H1 (cell line): ENCODE measurements around the gene PLA2G4A. TPM values are rescaled to one million over a fixed set of nuclear protein-coding genes. Genes with fewer than 3 reads are reported as not detected.

ENCODE experiments used
- CTCF ChIA-PET: fragments of 300-600 bp; sonication (Branson Sonifier 250); formaldehyde crosslinking; loops from one replicate; lab custom pipeline; 2021; ENCODE audit not compliant: partially characterized antibody; lab: Charles Lee
- POLR2A ChIA-PET: fragments of 300-600 bp; sonication (Branson Sonifier 250); formaldehyde crosslinking; loops from one replicate; lab custom pipeline; 2021; ENCODE audit warnings: inconsistent platforms; ENCODE audit not compliant: partially characterized antibody; lab: Charles Lee
- DNase-seq, 2 experiments: peaks; one replicate each; pipeline versions ENCODE4 v3.0.0 to v3.0.0-alpha.2; 2010 to 2022; ENCODE audit warnings: low spot score in 2 of 2, low read depth in 1 of 2, mixed read lengths in 1 of 2
- FAIRE-seq: peaks from 2 replicates; lab custom pipeline; 2011; peaks lifted over from hg19 to GRCh38; lab: Jason Lieb, UNC
- H2AFZ ChIP-seq: 2 replicates; pipeline ENCODE4 v1.8.1; 2012; ENCODE audit warnings: low read length, inconsistent platforms
- H2AK5ac ChIP-seq: 2 replicates; pipeline ENCODE4 v1.6.1; 2013; ENCODE audit warnings: low read depth, low read length
- H2BK120ac ChIP-seq: replicated peaks from 2 replicates; pipeline ENCODE3; 2013; ENCODE audit warnings: low read depth, low read length, inconsistent platforms
- H2BK12ac ChIP-seq: 2 replicates; pipeline ENCODE4 v1.6.1; 2013; ENCODE audit warnings: low read depth, low read length
- H2BK15ac ChIP-seq: 2 replicates; pipeline ENCODE4 v1.6.1; 2013; ENCODE audit warnings: low read length
- H2BK20ac ChIP-seq: 2 replicates; pipeline ENCODE4 v1.6.1; 2013; ENCODE audit warnings: low read length
- H2BK5ac ChIP-seq: 2 replicates; pipeline ENCODE4 v1.6.1; 2013; ENCODE audit warnings: low read depth, low read length
- H3K14ac ChIP-seq: 2 replicates; pipeline ENCODE4 v1.6.1; 2013; ENCODE audit warnings: inconsistent platforms; ENCODE audit not compliant: insufficient read length
- H3K18ac ChIP-seq: 2 replicates; pipeline ENCODE4 v1.6.1; 2013; ENCODE audit warnings: low read length; ENCODE audit errors: extremely low read depth
- H3K23ac ChIP-seq: 2 replicates; pipeline ENCODE4 v1.6.1; 2013; ENCODE audit warnings: inconsistent platforms; ENCODE audit not compliant: insufficient read length
- H3K23me2 ChIP-seq: 2 replicates; pipeline ENCODE4 v1.6.1; 2013; ENCODE audit warnings: low read depth, low read length
- H3K27ac ChIP-seq: 2 replicates; pipeline ENCODE4 v1.6.1; 2011; ENCODE audit warnings: low read depth, low read length, inconsistent platforms
- H3K27me3 ChIP-seq, 4 experiments: replicated peaks in 1 of 4; 1 replicate in 1 of 4; 2 replicates in 3 of 4; pipeline versions ENCODE4 v1.6.1 to v1.8.1; 2011 to 2013; ENCODE audit warnings: low read length in 3 of 4, mild to moderate bottlenecking in 3 of 4, inconsistent platforms in 2 of 4, mixed read lengths in 2 of 4, moderate library complexity in 1 of 4; ENCODE audit not compliant: control insufficient read depth in 3 of 4, insufficient read depth in 3 of 4; ENCODE audit errors: extremely low read depth in 1 of 4
- H3K36me3 ChIP-seq, 4 experiments: 2 replicates each; pipeline versions ENCODE4 v1.6.1 to v1.8.1; 2011 to 2013; ENCODE audit warnings: mild to moderate bottlenecking in 4 of 4, low read length in 3 of 4, moderate library complexity in 2 of 4, control low read depth in 1 of 4, inconsistent platforms in 1 of 4; ENCODE audit not compliant: insufficient read depth in 4 of 4, control insufficient read depth in 2 of 4
- H3K4ac ChIP-seq: replicated peaks from 2 replicates; pipeline ENCODE3; 2013; ENCODE audit warnings: low read length, low read depth, mixed read lengths, inconsistent platforms; ENCODE audit not compliant: insufficient read length
- H3K4me1 ChIP-seq, 4 experiments: replicated peaks in 1 of 4; 1 replicate in 1 of 4; 2 replicates in 3 of 4; pipeline versions ENCODE4 v1.6.1 to v1.8.1; 2011 to 2013; ENCODE audit warnings: low read length in 3 of 4, inconsistent platforms in 2 of 4, mixed read lengths in 1 of 4; ENCODE audit not compliant: insufficient read depth in 4 of 4, control insufficient read depth in 3 of 4
- H3K4me2 ChIP-seq, 2 experiments: 2 replicates each; pipeline versions ENCODE4 v1.6.1 to v1.8.1; 2011 to 2013; ENCODE audit warnings: low read depth in 2 of 2, low read length in 2 of 2, control low read depth in 1 of 2, inconsistent platforms in 1 of 2, mild to moderate bottlenecking in 1 of 2; ENCODE audit not compliant: insufficient read depth in 1 of 2
- H3K4me3 ChIP-seq, 4 experiments: fragments of 200-600, 300-600 bp in 1 of 4; sonication (generic), shearing (Covaris generic), sonication (Bioruptor Twin) in 1 of 4; 2 replicates each; pipeline versions ENCODE4 v1.5.1 to v1.8.1; 2011 to 2016; ENCODE audit warnings: low read length in 4 of 4, low read depth in 3 of 4, control low read depth in 2 of 4, inconsistent platforms in 2 of 4, mild to moderate bottlenecking in 2 of 4, mixed read lengths in 1 of 4, moderate library complexity in 1 of 4; ENCODE audit not compliant: insufficient read depth in 2 of 4; ENCODE audit errors: extremely low read depth in 1 of 4
- H3K56ac ChIP-seq: replicated peaks from 2 replicates; pipeline ENCODE3; 2013; ENCODE audit warnings: low read depth, mild to moderate bottlenecking, mixed read lengths, low read length, inconsistent platforms; ENCODE audit not compliant: insufficient read length
- H3K79me1 ChIP-seq: 2 replicates; pipeline ENCODE4 v1.6.1; 2013; ENCODE audit warnings: low read depth, low read length, control low read depth
- H3K79me2 ChIP-seq, 2 experiments: 2 replicates each; pipeline versions ENCODE4 v1.6.1 to v1.8.1; 2012 to 2013; ENCODE audit warnings: low read length in 2 of 2, mild to moderate bottlenecking in 2 of 2, inconsistent platforms in 1 of 2; ENCODE audit not compliant: insufficient read depth in 2 of 2, control insufficient read depth in 1 of 2
- H3K9ac ChIP-seq, 4 experiments: replicated peaks in 1 of 4; 1 replicate in 1 of 4; 2 replicates in 3 of 4; pipeline versions ENCODE4 v1.6.1 to v1.8.1; 2011 to 2013; ENCODE audit warnings: low read depth in 3 of 4, low read length in 3 of 4, control low read depth in 2 of 4, mild to moderate bottlenecking in 2 of 4, moderate library complexity in 2 of 4, inconsistent platforms in 1 of 4; ENCODE audit errors: extremely low read depth in 1 of 4
- H3K9me3 ChIP-seq, 2 experiments: 2 replicates each; pipeline versions ENCODE4 v1.6.1 to v1.8.1; 2012 to 2013; ENCODE audit warnings: mild to moderate bottlenecking in 2 of 2, moderate library complexity in 2 of 2, control low read depth in 1 of 2, inconsistent platforms in 1 of 2, low read depth in 1 of 2, low read length in 1 of 2, mixed read lengths in 1 of 2; ENCODE audit not compliant: insufficient read depth in 2 of 2
- H4K20me1 ChIP-seq, 2 experiments: replicated peaks in 1 of 2; 2 replicates each; pipeline versions ENCODE3 to v1.8.1; 2011 to 2013; ENCODE audit warnings: inconsistent platforms in 2 of 2, low read length in 2 of 2, mild to moderate bottlenecking in 1 of 2; ENCODE audit not compliant: insufficient read depth in 2 of 2, control insufficient read depth in 1 of 2
- H4K5ac ChIP-seq: 2 replicates; pipeline ENCODE4 v1.6.1; 2013; ENCODE audit warnings: low read length, low read depth, mixed read lengths, inconsistent platforms; ENCODE audit not compliant: insufficient read length
- H4K8ac ChIP-seq: 2 replicates; pipeline ENCODE4 v1.8.0; 2013; ENCODE audit warnings: mild to moderate bottlenecking, moderate library complexity, low read length, inconsistent platforms; ENCODE audit not compliant: insufficient read depth; ENCODE audit errors: extremely low read depth
- H4K91ac ChIP-seq: replicated peaks from 2 replicates; pipeline ENCODE3; 2013; ENCODE audit warnings: low read length, mixed read lengths, inconsistent platforms; ENCODE audit not compliant: insufficient read length
- ASH2L ChIP-seq: fragments of 200-600, 300-600 bp; sonication (generic); IDR thresholded peaks from one replicate; pipeline ENCODE4 v1.7.1; 2017; ENCODE audit warnings: low read length
- ATF3 ChIP-seq: IDR thresholded peaks from 2 replicates; pipeline ENCODE4 v1.6.1; 2011; ENCODE audit warnings: low read depth, mild to moderate bottlenecking, low read length; ENCODE audit not compliant: insufficient read depth
- BACH1 ChIP-seq: IDR thresholded peaks from 2 replicates; pipeline ENCODE4 v1.6.1; 2012; ENCODE audit warnings: low read length, improper control_type of control experiment
- BCL11A ChIP-seq, 2 experiments: IDR thresholded peaks; one replicate each; pipeline ENCODE4 v1.6.1; 2011; ENCODE audit warnings: low read depth in 2 of 2, low read length in 2 of 2, mild to moderate bottlenecking in 2 of 2
- FOSL1 ChIP-seq: IDR thresholded peaks from 2 replicates; pipeline ENCODE4 v1.6.1; 2011; ENCODE audit warnings: mild to moderate bottlenecking, low read depth, low read length, moderate library complexity; ENCODE audit not compliant: insufficient read depth
- KDM1A ChIP-seq: fragments of 200-600, 300-600 bp; sonication (generic); IDR thresholded peaks from 2 replicates; pipeline ENCODE4 v1.7.1; 2016; ENCODE audit warnings: mild to moderate bottlenecking, low read length, borderline replicate concordance
- MAFK ChIP-seq: IDR thresholded peaks from 2 replicates; pipeline ENCODE4 v1.6.1; 2012; ENCODE audit warnings: low read depth, mild to moderate bottlenecking, improper control_type of control experiment, low read length
- SIRT6 ChIP-seq: IDR thresholded peaks from one replicate; pipeline ENCODE4 v1.7.1; 2012; ENCODE audit warnings: low read length, inconsistent platforms
- SP1 ChIP-seq: IDR thresholded peaks from 2 replicates; pipeline ENCODE4 v1.6.1; 2011; ENCODE audit warnings: low read depth, low read length
- SP2 ChIP-seq: IDR thresholded peaks from 2 replicates; pipeline ENCODE4 v1.6.1; 2012; ENCODE audit warnings: mild to moderate bottlenecking, low read length, inconsistent platforms
- TAF7 ChIP-seq: optimal IDR thresholded peaks from 2 replicates; pipeline ENCODE3; 2011; ENCODE audit warnings: low read depth, mild to moderate bottlenecking, inconsistent platforms, low read length, moderate library complexity, borderline replicate concordance
- TEAD4 ChIP-seq: IDR thresholded peaks from 2 replicates; pipeline ENCODE4 v1.6.1; 2012; ENCODE audit warnings: low read depth, low read length, inconsistent platforms, mixed read lengths
- USF2 ChIP-seq: IDR thresholded peaks from 2 replicates; pipeline ENCODE4 v1.6.1; 2011; ENCODE audit warnings: low read length, improper control_type of control experiment
- whole genome bisulfite sequencing, 2 experiments: shearing (Covaris generic) in 1 of 2; methylation state at CpG; one replicate each; pipeline versions ENCODE4 v1.1.6 to v1.1.7; 2013 to 2015; ENCODE audit warnings: low lambda C conversion rate in 2 of 2, mixed read lengths in 2 of 2, inconsistent platforms in 1 of 2, low coverage in 1 of 2, missing lambda C conversion rate in 1 of 2; ENCODE audit not compliant: insufficient replicate concordance in 2 of 2, insufficient coverage in 1 of 2, insufficient read length in 1 of 2; ENCODE audit errors: extremely low coverage in 1 of 2, missing lambda C conversion rate in 1 of 2; 5-methylcytosine and 5-hydroxymethylcytosine counted together
- polyA plus RNA-seq, 7 experiments: library from polyadenylated mRNA; depleted of rRNA in 3 of 7; stranded (reverse) in 5 of 7; unstranded in 2 of 7; fragments of >200 nt in 5 of 7; fragments of 200-250 nt in 2 of 7; gene quantifications; 1 replicate in 5 of 7; 2 replicates in 1 of 7; 4 replicates in 1 of 7; pipeline versions ENCODE4 v1.2.1 to v1.2.3, GENCODE V29; 2011 to 2013; ENCODE audit warnings: missing spikeins in 2 of 7, mixed read lengths in 2 of 7
- total RNA-seq: library from RNA; stranded (reverse); fragmentation: NEBNext Ultra II Directional; extraction: Animal tissue kit (Norgen Biotek cat#: 25700); gene quantifications from 2 replicates; pipeline ENCODE4 v1.2.1, GENCODE V29; 2021

Gene PLA2G4A
- total and polyA plus RNA-seq, 2 of the 8 experiments (the other 6 are each of a cell fraction or from before 2014, with no cell fraction given): 0.63 to 1.4 TPM

GRCh38 chr1:187037973-187038553 lies 209.3 kb downstream of the PLA2G4A start:
- Histone ChIP-seq H2AFZ (no peak overlapping the region), H4K20me1 (no peaks in the 10 kb centered on the region), H3K23ac (no peak overlapping the region), H3K4me3 (no peak overlapping the region), H3K9me3 (no peaks in the 10 kb centered on the region; a peak in 1 of 4 replicates), H3K27ac (no peak overlapping the region), H3K79me1 (no peaks in the 10 kb centered on the region), H3K36me3 (no peaks in the 10 kb centered on the region), H2AK5ac (no peak overlapping the region), H3K23me2 (no peaks in the 10 kb centered on the region), H3K4me2 (no peak overlapping the region), H3K79me2 (no peaks in the 10 kb centered on the region), H3K4me1 (no peaks in the 10 kb centered on the region), H3K9ac (no peak overlapping the region), H3K27me3 (no peaks in the 10 kb centered on the region), H2BK20ac (no peak overlapping the region), H3K4ac (no peak overlapping the region), H2BK5ac (no peak overlapping the region), H4K5ac (no peak overlapping the region), H4K91ac (no peak overlapping the region), H4K8ac (no peak overlapping the region), H3K18ac (no peak overlapping the region), H2BK15ac (no peak overlapping the region), H3K14ac (no peak overlapping the region), H2BK12ac (no peak overlapping the region), H3K56ac (no peak overlapping the region), H2BK120ac (no peak overlapping the region)
- ChIA-PET CTCF (interaction anchor here (0.8 kb wide), 1 partner anchor 14 kb away, joined by 4 read pairs; no protein-coding TSS in a partner anchor), POLR2A (no interaction called here)
- WGBS, 2 experiments: 90% methylated on average over 1 of the region's 1 CpG; no CpG with 5 or more reads in 1 of the 2 experiments
- DNase-seq (no peak), FAIRE-seq (no peak)
- TF ChIP-seq BCL11A (IDR thresholded peaks at IDR 0.05; ENCODE audit: low read depth in 2 of 2, low read length in 2 of 2): no peak
- TF ChIP-seq KDM1A: no peak
- TF ChIP-seq USF2: no peak
- no peak for TF ChIP-seq SIRT6
- TF ChIP-seq FOSL1: no peak
- TF ChIP-seq ASH2L: no peak
- TF ChIP-seq TEAD4: no peak
- no peak for TF ChIP-seq MAFK
- TF ChIP-seq SP2: no peak
- no peak for TF ChIP-seq TAF7
- TF ChIP-seq BACH1: no peak
- no peak for TF ChIP-seq SP1
- TF ChIP-seq ATF3: no peak
